ENCODE results near the gene CAV1.

The CAV1 gene

DNA sequence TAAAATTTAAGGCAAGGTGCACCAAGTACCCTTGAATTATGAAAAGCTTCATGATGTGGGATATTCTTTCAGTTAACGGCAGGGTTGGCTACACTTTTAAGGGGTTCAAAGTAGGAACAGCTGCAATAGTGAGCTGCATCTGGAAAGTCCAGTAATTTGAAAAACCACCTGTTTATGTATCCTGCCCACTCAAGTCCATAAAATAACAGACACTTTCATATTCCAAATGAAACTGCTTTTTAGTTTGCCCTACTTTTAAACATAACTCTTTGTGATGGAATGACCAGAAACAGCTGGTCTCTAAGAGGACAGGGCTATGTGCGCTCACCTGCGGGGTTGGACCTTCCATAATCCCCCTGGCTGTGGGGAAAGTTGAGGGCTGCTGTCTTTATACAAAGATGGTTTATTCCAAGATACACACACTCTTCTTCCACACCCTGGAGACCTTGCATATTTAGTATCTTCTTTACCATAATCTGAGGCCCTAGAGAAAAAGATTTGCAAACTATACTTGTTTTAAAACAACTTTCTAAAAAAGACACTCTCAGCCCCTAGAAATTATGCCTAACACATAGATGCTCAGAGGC is 7.4 kb downstream of the CAV1 start:
- no peak for FAIRE-seq

GRCh38 chr7:116534790-116535189 is 10.0 kb downstream of the CAV1 start:
- no peak for FAIRE-seq

DNA sequence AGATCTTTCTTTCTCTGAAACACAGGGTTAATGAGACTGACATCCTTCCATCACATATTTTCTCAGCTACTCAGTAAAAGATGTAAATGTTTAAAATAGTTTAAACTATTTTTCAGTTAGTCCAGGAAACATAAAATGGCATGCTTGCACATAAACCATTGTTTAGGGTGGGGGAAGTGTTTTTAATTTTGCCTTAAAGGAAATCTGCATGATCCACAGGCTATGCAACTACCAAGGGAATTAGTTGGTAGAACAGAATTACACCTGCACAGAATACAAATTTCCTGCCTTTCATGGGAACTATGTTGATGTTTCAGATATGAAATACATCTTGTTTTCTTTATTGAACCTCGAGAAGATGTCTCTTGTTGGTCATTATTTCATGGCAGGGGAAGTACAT is 10.6 kb downstream of the CAV1 start:
- no peak for FAIRE-seq

GRCh38 chr7:116538138-116538537 is 13.3 kb downstream of the CAV1 start:
- no peak for FAIRE-seq

DNA sequence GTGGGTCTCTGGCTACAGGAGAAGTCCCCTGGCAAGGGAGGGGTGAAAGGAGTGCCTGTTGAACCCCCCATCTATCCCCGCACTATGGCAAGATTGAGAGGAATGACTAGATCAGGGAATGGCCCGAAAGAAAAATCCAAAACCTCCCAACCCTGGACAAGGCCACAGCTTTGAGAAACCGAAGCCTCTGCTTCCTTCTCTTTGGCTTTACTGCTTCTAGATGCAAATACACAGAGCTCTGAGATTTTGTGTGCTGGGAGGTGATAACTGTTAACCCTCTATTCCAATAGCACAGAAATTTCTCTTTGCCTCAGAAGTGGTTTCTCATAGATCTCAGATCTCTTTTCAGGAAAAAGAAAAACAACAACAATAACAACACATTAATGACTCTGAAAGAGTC is 15.0 kb downstream of the CAV1 start:
- FAIRE-seq: no peak

GRCh38 chr7:116540743-116541142 is 15.9 kb downstream of the CAV1 start:
- no peak for FAIRE-seq

DNA sequence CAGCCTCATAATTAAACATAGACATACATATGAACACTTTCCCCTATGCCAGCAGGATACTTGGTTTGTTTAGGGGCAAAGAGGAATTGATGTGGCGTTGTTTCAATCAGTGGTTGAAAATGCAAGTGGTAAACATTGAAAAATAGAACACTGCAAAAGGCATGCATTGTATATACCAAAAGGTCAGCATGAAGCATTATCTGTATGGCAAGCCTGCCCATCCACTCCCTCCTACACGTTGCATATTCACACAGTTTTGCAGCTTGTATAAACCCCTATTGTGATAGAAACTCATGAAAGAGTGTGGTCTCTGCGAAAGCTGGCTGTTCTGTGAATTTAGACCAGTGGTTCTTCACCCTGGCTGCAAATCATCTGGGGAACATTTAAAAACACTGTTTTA is 17.1 kb downstream of the CAV1 start:
- FAIRE-seq: no peak

- no peak for FAIRE-seq
Measured at GRCh38 chr7:116542618-116543017, 17.8 kb downstream of the CAV1 start.

DNA sequence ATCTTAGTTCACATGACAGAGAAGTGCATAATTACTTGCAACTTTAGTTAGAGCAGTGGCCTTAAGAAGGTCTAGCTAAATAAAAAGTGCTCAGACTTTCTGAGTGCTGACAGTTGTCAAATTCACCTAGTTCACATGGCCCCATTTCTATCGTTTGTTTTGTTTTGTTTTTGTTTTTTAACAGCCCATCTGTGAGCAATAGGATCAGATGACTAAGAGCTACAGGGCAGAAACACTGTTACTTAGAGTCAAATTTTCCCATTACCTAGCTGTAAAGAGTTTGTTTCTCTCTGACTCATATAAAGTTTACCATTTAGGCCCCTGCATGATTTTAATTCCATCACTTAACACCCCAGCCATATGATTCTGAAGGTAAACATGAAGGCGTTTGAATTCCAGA is 18.8 kb downstream of the CAV1 start:
- no peak for FAIRE-seq

DNA sequence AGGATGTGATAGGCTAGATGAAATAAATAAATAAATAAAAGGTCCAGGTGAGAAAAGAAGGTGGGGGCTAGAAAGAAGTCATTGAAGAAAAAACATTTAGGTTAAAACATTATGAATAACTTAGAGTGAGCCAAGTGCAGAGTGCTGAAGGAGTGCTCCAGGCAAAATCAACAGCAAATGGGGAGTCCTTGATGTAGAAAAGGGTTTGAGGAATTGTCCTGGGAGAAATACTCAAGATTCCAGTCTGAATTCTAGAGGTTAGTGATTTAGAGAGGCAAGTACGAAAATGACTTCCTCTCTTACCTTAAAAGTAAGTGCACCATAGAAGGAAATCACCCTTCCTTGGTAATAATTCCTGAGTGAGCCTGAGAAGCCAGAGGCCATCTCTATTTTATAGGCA is 19.7 kb downstream of the CAV1 start:
- FAIRE-seq: no peak

- no peak for FAIRE-seq
Measured at GRCh38 chr7:116545411-116545993, 20.7 kb downstream of the CAV1 start.

DNA sequence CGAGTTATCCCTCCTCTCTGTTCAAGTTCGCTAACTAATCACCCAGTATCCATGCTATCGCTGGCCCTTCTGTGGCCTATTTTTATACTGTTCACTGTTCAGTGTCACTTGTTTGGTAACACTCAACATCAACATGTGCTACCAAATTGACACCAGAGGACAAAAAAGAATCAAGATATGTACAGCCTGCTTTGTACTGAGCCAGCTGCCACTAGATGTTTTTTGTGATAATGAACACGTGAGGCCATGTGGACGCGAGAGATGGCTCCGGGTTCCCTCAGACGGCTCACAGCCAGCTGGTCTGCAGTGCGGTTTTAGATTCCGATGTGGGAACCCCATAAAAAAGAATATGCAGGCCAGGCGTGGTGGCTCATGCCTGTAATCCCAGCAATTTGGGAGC is 21.2 kb downstream of the CAV1 start:
- no peak for FAIRE-seq

DNA sequence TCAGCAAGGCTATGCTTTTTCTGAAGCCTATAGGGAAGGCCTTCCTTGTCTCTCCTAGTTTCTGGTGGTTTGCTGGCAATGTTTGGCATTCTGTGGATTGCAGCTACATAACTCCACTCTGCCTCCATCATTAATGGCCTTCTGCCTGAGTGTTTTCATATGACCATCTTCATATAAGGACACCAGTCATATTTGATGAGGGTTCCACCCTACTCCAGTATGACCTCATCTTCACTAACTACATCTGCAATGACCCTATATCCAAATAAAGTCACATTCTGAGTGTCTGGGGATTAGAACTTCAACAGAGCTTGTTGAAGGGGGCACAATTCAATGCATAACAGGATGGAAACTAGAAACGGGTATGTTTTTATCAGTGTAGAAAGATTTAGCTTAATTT is 22.1 kb downstream of the CAV1 start:
- FAIRE-seq: no peak

GRCh38 chr7:116547347-116547746 is 22.5 kb downstream of the CAV1 start:
- no peak for FAIRE-seq

DNA sequence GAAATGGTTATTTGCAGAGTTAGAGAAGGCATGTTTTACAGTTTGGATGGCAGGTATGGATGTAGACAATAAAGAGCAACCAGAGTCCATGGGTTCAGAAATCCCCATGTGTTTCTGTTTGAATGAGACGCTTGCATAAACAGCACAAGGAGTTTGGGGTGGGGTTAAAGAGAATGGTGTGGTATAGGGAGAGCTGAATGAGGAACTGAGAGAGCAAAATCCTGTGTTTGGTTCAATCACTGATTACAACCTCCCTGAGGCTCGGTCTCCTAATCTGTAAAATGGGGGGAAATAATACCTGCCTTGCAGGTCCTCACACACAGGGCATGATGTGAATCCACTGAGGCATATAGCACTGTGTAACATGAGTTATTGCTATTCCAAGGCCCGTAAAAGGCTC is 23.7 kb downstream of the CAV1 start:
- no peak for FAIRE-seq

DNA sequence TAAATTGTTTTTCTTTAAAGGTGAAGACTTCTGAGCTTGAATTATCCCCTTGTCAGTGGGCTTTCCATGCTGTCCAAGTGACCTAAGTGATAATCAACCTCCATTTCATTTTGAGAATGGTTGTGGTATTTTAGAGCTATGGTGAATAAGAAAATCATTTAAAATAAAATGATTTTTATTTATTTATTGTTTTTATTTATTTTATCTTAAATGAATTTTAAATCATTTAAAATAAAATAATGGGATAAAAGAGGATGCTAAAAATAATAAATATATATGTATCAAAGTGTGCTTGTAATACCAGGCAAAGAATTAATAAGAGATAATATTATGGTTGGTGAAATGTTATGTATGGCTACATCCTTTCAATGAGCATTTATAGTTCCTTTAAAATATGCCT is 24.5 kb downstream of the CAV1 start:
- FAIRE-seq: peak; percentile 56

DNA sequence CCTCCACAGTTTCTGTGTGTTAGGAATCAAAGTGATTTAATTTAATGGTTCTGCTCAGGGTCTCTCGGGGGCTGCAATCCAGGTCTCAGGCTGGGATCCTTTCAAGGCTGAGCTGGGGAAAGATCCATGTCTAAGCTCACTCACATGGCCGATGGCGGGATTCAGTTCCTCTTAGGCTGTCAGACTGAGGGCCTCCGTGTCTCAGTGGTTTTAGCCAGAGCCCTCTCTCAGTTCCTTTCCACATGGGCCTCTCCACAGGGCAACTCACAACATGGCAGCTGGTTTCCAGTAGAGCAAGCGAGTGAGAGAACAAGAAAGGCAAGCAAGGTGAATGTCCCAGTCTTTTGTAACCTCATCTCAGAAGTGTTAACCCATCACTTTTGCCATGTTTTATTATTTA is 26.9 kb downstream of the CAV1 start:
- no peak for FAIRE-seq

DNA sequence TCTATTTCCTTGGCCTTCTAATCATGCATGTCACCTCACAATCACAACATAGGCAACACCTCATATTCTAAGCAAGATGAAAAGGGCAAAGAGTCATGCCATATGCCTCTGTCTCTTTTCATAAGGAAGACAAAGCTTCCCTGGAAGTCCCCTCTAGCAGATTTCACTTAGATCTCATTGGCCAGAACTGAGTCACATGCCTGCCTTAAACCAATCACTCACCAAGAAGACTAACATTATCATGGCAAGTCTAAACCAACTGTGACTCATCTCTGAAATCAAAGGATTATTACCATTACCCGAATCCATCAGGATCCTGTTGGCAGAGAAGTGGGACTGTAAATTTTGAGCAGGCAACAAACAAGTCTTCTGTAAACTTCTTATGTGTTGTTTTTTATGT is 27.8 kb downstream of the CAV1 start:
- FAIRE-seq: no peak

- no peak for FAIRE-seq
Measured at GRCh38 chr7:116553168-116553964, 28.5 kb downstream of the CAV1 start.

- FAIRE-seq: no peak
Measured at GRCh38 chr7:116554436-116554835, 29.6 kb downstream of the CAV1 start.

- no peak for FAIRE-seq
Measured at GRCh38 chr7:116554911-116555310, 30.1 kb downstream of the CAV1 start.

DNA sequence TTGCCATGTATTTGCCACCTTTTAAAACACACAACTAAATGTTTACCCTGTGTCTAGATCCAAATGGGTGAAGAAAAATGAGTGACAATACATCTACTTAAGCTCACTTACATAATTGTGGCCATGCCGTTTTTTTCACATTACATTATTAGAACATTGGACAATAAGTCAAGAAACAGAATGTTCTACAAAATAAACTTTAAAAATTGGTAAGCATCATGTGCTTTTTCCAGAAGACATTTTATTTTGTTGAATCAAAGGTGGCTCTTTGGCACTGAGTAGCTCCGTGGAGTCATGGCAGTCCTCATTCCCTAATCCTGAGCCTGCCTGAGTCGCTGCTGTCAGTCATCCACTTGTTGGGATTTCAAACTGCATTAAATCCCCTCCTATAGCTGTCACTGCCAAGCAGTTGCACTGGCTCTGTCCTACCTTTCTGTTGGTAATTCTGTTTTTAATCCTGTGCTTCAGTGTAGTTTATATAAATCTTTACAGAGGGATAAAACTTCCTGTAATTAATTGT is 32.3 kb downstream of the CAV1 start:
- no peak for FAIRE-seq

DNA sequence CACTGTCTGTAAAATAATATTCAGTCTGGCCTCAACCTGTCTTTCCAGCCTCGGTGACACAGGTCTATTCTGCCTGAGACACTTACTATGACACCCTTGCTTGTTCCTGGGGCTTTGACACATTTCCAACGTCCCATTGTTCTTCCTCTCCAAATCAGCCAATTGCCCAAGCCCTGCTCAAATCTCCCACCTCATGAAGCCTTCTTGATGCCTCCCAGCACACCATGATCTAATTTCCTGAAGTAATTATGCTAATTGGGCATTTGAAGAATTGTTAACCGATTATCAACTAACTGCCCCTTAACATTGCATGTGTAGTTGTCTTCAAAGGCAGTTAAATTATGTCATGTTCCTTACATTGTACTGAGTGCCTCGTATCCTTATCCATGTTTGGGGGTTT is 33.1 kb downstream of the CAV1 start:
- FAIRE-seq: no peak

Measured in A204.1 (cell line).